WERI-Rb-1 (cell line): ENCODE data around the gene SRPX2.

Source experiments
- DNase-seq: peaks from one replicate; pipeline ENCODE4 v3.0.0-alpha.2; 2020
- H3K27ac ChIP-seq: fragments of 250-450 bp; sonication (Bioruptor Pico); 2 replicates; pipeline ENCODE4 v1.5.1; 2020; ENCODE audit warnings: mild to moderate bottlenecking, moderate library complexity
- H3K27me3 ChIP-seq: fragments of 250-450 bp; sonication (Bioruptor Pico); 2 replicates; pipeline ENCODE4 v1.5.1; 2021; ENCODE audit warnings: mild to moderate bottlenecking, low read depth, moderate library complexity; ENCODE audit not compliant: insufficient read depth, severe bottlenecking
- H3K36me3 ChIP-seq: fragments of 250-450 bp; sonication (Bioruptor Pico); 2 replicates; pipeline ENCODE4 v1.5.1; 2020; ENCODE audit warnings: mild to moderate bottlenecking, moderate library complexity
- H3K4me3 ChIP-seq: 2 replicates; pipeline ENCODE4 v1.5.1; 2011; ENCODE audit warnings: low read depth, mild to moderate bottlenecking, control low read depth, low read length
- H3K9me3 ChIP-seq: fragments of 250-450 bp; sonication (Bioruptor Pico); 2 replicates; pipeline ENCODE4 v1.5.1; 2021; ENCODE audit warnings: mild to moderate bottlenecking, moderate library complexity; ENCODE audit not compliant: severe bottlenecking
- CTCF ChIP-seq: IDR thresholded peaks from 2 replicates; pipeline ENCODE4 v1.5.1; 2011; ENCODE audit warnings: low read depth, mild to moderate bottlenecking, control low read depth, inconsistent platforms, low read length

The SRPX2 gene

GRCh38 chrX:100635040-100635439 lies 9.0 kb upstream of the SRPX2 start:
- H3K9me3 ChIP-seq: no peaks in the 10 kb centered on the region
- no peak for TF ChIP-seq CTCF
- no peak for DNase-seq
- peaks cover 6% of the 10 kb centered on the region for H3K27me3 ChIP-seq
- no peak overlapping the region for H3K4me3 ChIP-seq
- peaks cover 3% of the 10 kb centered on the region for H3K36me3 ChIP-seq
- H3K27ac ChIP-seq: no peak overlapping the region

- Histone ChIP-seq H3K36me3 (peaks cover 3% of the 10 kb centered on the region), H3K27ac (peak overlapping the region; percentile 76), H3K27me3 (peaks cover 6% of the 10 kb centered on the region), H3K4me3 (peak overlapping the region; percentile 58), H3K9me3 (no peaks in the 10 kb centered on the region)
- no peak for TF ChIP-seq CTCF
- DNase-seq: no peak
Measured at GRCh38 chrX:100635989-100636320, 8.0 kb upstream of the SRPX2 start.

GRCh38 chrX:100636321-100636991 lies 7.5 kb upstream of the SRPX2 start, which contains the start of gene TSPAN6:
Gene TSPAN6 (minus strand): TSS chrX:100636806. CDS start chrX:100636694, 112 bp downstream.
- H3K27me3 ChIP-seq: peaks cover 6% of the 10 kb centered on the region
- TF ChIP-seq CTCF: peak; percentile 44
- peak within 1 kb of the TSS; percentile 58 for H3K4me3 ChIP-seq
- H3K9me3 ChIP-seq: no peaks in the 10 kb centered on the region
- H3K36me3 ChIP-seq: peaks cover 3% of the 10 kb centered on the region
- H3K27ac ChIP-seq: peak within 1 kb of the TSS; percentile 76
- DNase-seq: peak; percentile 86

GRCh38 chrX:100642290-100642689 lies 1.7 kb upstream of the SRPX2 start:
- Histone ChIP-seq H3K27me3 (no peaks in the 10 kb centered on the region), H3K4me3 (no peak overlapping the region), H3K36me3 (no peaks in the 10 kb centered on the region), H3K27ac (no peak overlapping the region), H3K9me3 (no peaks in the 10 kb centered on the region)
- no peak for DNase-seq
- no peak for TF ChIP-seq CTCF

GRCh38 chrX:100643212-100643611 lies 787 bp upstream of the SRPX2 start:
- no peak for DNase-seq
- H3K9me3 ChIP-seq: no peaks in the 10 kb centered on the region
- no peak overlapping the region for H3K4me3 ChIP-seq
- H3K36me3 ChIP-seq: no peaks in the 10 kb centered on the region
- no peak for TF ChIP-seq CTCF
- H3K27ac ChIP-seq: no peak overlapping the region
- no peaks in the 10 kb centered on the region for H3K27me3 ChIP-seq

GRCh38 chrX:100645106-100645505 lies 1.1 kb downstream of the SRPX2 start:
- Histone ChIP-seq H3K27me3 (no peaks in the 10 kb centered on the region), H3K36me3 (no peaks in the 10 kb centered on the region), H3K4me3 (no peak overlapping the region), H3K9me3 (no peaks in the 10 kb centered on the region), H3K27ac (no peak overlapping the region)
- no peak for DNase-seq
- TF ChIP-seq CTCF: no peak
